Activated T-cell treated with anti-CD3 and anti-CD28 coated beads for 4 hours (primary cell): ENCODE data around the gene CITED4.
A peak's percentile ranks its signal among the peaks of the same experiment; 100 is the strongest.

Experiments
- DNase-seq: peaks from one replicate; pipeline ENCODE4 v3.0.0-alpha.2; 2020

The CITED4 gene

DNA sequence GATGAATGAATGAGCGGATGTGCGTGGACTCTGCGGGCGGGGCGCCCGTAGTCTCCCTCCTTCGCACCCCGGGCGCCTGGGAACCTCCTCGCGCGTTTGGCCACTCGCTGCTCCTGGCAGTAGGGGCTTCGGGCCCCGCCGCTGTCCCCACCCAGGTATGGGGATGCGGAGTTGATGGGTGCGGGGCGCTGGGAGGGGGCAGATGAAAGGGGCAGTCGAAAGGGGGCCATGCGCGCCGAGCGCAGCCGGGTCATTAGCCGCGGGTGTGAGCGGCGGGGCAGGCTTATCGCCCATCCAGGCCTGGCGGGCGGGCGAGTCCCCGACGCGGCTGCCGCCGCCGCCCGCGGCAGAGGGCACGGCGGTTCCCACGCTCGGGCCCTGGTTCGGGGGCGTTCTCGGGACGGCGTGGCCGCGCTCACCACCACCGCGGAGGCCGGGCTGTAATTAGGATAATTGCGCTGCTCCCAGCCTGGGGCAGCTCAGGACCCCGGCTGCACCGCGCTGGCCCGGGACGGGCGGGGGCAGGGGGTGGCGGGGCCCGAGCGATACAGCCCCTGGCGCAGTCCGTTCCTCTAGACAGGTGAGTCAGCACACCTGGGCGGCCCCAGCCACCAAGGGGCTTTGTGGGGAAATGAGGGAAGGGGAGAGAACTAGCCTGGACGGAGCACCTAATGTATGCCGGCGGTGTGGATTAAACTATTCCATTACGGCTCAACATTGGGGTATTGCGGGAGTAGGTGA, 22.1 kb upstream of the CITED4 start:
- DNase-seq: no peak

GRCh38 chr1:40880813-40881549, 18.8 kb upstream of the CITED4 start:
- no peak for DNase-seq

- DNase-seq: no peak
Measured at GRCh38 chr1:40879482-40880175, 17.5 kb upstream of the CITED4 start.

GRCh38 chr1:40878906-40879305, 16.7 kb upstream of the CITED4 start:
- DNase-seq: no peak

DNA sequence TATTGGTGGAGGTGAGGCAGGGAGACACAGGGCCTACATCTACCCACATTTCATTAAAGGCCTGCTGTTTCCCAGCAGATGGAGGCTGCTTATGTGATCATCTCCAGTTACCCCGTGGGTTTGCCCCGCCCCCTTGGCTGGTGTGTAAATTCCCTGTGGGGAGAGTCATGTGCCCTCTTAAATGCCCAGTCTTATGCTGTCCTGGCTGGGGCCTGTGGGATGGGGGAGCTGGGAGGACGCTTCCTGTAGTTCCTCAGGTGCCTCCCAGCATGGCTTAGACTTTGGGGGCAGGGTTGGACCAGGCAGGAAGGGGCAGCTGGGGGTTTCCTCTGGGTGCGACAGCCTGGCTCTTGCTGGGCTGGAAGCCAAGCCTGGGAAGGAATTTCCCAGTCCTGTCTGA, 15.5 kb upstream of the CITED4 start:
- DNase-seq: peak; percentile 17

DNA sequence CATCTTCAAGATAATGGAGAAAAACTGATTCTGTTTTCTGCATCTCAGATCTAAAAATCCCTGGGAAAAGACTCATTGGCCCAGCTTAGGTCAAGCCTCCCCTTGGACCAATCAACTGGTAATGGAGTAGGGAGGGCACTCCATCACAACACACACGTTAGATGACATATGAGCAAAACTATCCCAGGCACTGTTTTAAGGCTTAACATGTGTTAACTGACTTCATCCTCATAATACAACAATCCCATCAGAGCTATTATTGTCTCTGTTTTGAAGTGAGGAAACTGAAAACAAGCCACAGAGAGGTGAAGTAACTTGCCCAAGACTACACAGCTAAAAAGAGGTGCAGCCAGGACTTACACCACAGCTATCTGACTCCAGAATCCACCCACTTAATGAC, 14.7 kb upstream of the CITED4 start:
- no peak for DNase-seq

GRCh38 chr1:40876436-40876761, 14.2 kb upstream of the CITED4 start:
- no peak for DNase-seq

DNA sequence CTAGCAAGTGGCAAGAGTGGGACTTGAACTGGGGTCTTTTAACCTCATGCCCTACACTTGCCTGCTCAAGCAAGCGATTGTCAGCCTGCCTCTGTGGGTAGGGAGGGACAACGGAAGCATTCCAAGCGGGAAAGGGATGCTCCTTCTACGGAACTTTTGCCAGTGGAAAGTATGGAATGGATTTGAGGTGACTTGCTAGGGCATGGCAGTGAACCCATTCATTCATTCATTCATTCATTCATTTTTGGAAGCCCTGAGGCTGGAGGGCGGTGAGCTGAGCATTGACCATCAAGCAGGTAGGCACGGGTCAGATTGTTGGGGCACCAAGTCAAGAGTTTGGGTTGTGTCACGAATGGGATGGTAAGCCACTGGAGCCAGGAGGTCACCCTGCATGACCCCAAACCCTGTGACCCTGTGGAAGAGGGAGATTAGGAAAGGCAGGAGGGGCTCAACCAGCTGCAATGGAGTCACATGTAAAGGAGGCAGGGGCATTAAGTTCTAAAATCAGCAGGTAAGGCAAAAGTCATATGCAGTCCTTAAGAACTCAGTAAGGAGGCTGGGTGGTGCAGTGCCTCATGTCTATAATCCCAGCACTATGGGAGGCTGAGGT, 11.8 kb upstream of the CITED4 start:
- no peak for DNase-seq

DNA sequence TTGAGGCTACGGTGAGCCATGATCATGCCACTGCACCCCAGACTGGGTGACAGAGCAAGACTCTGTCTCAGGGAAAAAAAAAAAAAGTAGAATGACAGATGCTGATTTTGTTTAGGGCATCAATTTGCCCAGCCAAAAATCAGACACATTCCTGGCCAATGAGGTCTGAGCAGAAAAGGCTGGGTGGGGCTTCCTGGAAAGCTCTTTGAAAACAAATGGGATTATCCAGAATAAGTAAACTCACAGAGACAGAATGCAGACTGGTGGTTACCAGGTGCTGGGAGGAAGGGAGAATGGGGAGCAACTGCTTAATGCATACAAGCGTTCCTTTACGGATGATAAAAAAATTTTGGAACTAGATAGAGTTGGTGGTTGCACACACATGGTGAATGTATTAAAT, 10.1 kb upstream of the CITED4 start:
- DNase-seq: no peak

GRCh38 chr1:40870135-40870728, 8.1 kb upstream of the CITED4 start:
- no peak for DNase-seq

DNA sequence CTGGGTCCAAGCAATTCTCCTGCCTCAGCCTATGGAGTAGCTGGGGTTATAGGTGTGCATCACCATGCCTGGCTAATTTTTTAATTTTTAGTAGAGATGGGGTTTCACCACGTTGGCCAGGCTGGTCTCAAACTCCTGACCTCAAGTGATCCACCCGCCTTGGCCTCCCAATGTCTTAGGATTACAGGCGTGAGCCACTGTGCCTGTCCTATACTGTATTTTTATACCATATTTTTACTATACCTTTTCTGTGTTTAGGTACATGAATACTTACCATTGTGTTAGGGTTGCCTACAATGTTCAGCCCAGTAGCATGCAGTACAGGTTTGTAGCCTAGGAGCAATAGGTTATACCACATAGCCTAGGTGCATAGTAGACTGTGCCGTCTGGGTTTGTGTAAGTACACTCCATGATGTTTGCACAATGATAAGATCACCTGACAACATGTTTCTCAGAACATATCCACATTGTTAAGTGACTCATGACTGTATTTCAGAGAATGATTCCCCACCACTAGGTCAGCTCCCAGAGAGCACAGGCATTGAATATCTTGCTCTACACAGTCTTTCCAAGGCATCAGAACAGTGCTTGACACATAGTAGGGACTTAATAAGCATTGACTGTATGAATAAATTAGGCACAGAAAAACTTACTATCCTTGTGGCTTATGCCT, 6.0 kb upstream of the CITED4 start:
- no peak for DNase-seq

DNA sequence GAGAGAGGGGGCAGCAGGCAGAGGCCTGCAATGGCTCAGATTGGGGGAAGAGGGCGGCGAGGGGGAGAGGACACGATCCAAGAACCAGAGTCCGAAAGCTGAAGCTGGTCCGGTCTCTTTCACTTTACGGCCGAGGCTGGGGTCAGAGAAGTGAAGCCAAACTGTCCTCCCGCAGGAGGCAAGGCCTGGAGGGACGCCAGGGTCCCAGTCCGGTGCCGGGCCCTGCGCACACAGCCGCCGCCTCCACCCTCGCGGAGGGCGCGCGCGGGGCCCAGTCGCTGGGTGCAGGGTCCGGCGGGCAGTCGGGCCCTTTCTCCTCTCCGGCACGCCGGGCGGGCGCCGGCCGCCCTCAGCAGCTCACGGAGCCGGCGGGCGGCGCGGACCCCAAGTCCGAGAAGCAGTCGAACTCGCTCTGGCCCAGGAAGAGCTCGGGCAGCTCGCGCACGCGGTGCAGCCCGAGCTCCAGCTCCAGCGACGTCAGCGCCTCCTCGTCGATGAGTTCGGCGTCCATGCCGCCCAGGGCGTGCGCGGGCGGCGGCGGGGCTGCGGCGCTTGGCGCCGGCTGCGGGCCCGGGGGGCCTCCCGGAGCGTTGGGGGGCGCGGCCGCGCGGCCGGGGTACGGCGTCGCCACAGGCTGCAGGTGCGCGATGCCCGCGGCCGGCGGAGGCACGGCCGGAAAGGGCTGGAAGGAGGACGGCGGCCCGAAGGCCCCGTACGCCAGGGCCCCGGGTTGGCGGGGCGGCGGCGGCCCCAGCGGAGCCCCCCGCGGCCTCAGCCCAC, 749 bp downstream of the CITED4 start:
- DNase-seq: peak; percentile 10

GRCh38 chr1:40860706-40861223, 1.4 kb downstream of the CITED4 start:
- no peak for DNase-seq

DNA sequence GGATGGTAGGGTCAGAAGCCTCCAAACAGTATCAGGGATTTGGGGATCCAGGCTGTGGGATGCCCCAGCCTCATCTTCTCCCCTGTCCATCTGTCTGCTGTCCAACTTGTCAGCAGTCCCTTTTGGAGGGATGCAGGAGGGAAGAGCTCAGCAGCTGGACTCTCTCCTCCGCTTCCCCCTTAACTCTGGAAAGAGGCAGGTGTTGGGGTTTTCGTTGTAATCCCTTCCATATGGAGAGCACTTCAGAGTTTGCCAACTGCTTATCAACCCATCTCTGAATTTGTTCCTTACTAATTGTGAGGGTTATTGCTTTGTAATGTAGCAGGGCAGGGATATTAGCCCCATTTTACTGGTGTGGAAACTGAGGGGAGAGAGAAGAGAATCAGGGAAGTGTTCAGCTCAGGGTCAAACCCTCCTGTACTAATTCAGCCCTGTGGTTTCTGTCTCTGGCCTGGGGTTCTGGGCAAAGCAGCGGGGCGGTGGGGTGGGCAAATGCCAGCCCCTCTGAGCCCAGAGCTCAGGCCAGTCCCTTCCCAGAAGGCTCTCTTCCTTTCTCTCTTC, 3.2 kb downstream of the CITED4 start:
- DNase-seq: no peak

GRCh38 chr1:40857737-40858136, 4.4 kb downstream of the CITED4 start:
- no peak for DNase-seq

DNA sequence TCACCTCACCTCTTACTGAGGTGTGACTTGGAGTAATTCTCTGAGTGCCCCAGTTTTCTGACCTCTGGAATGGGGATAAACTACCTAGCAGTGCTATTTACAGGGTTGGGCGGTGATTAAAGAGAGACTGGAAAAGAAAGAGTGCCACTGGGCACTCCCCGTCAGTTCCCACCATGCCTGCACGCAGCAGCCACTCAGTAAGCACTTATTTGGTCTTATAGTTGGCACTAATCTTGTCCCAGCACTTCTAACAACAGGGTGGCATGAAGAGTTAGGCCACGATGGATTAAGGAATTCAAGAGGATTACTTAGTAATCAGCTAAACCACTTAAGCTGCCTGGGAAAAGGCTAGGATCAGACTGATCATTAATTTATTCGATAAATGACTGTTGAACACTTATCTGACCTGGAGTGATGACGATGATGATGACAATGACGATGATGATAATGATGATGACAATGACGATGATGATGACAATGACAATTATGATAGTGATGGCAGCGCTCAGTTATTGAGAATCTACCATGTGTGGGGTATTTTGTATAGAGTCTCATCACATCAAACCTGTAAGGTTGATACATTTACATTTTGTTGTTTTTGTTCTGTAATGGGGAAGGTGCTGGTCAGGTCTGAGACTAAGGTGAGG, 5.4 kb downstream of the CITED4 start:
- DNase-seq: no peak

DNA sequence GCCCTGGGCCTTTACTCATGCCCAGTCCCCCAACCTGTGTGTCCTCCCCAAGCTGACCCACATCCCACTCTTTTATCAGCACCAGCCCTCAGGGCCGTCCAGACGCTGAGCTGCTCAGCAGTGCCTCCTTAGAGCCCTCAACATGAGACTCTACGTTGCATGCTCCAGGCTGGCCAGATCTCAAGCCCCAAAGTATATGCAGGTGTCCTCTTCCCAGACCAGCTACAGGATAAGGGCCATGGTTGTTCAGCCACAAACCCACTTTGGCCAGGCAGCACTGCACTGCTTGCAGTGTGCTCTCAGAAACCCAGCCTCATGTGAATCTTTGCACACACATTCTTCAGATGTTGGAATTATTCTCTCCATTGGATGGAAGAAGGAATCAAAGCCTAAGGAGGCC, 6.0 kb downstream of the CITED4 start:
- DNase-seq: no peak

GRCh38 chr1:40855513-40855912, 6.7 kb downstream of the CITED4 start:
- DNase-seq: peak; percentile 21

DNA sequence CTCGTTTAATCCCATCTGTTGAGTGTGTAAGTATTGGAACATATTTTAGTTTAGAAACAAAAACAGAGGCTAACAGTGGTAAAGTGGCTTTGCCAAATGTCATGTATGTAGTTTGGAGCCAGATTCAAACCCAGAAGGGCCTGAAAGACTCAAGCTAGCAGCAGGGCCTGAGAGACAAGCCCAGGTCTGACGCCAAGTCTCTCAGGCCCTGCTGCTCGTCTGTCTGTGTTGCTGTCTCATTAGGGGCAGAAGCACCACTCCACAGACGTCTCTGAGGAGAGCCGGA, 8.3 kb downstream of the CITED4 start:
- no peak for DNase-seq

DNA sequence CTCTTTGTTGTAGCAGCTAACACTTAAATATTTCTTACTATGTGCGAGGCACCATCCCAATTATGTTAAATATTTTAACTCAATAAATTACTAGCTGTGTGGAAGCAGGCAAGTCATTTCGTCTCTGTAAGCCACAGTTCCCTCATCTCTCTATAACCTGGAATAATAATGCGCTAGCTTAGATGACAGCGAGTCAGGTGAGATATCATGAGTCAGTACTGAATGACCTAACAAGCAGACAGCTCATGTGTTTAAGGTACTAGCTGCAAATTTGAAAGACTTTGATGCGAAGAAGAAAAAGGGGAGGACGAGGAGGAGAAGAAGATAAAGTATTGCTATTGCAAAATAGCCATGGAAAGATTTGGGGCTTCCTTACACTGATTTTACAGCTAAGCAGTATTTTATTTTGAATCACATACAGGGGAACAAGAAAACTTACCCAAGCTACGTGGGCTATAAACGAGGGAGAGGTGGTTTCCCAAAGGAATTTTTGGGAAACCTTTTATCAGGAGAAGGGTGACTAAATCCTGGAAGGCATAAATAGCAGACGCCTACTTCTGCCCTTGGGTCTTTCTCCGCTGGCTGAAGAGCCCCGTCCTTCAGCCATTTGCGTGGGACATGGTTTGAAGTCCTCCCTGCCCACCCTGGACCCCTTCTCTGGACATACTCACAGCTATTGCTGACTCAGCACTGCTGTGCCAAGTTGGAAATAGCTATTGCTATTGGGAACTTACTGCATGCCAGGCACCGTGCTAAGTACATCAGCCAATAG, 8.9 kb downstream of the CITED4 start:
- no peak for DNase-seq
